GM12801 (cell line): Measurements from ENCODE around the gene THEM4.

Experiments
- TF ChIP-seq, protein P1 (sequence below): IDR thresholded peaks from one replicate; pipeline ENCODE4 v1.5.1; 2011; ENCODE audit warnings: control low read depth; ENCODE audit not compliant: insufficient read length; ENCODE audit errors: extremely low read depth

Gene THEM4

DNA sequence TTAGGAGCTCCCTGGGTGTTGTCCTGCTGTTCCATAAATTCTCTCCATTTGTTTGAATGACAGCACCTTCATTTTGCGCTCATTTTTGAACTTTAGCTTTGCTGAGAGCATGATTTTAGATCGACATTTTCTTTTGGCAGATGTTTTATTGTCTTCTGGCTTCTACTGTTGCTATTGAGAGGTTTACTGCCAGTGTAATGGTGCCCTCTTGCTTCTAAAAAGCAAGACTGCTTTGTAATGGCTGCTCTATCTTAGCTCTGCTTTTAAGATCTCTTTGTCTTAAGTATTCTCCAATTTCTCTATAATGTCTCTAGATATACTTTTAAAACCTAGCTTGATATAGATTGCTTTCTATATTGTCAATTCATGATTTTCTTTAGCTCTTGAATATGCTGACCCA, 27.8 kb downstream of the THEM4 start:
- TF ChIP-seq, protein P1, sequence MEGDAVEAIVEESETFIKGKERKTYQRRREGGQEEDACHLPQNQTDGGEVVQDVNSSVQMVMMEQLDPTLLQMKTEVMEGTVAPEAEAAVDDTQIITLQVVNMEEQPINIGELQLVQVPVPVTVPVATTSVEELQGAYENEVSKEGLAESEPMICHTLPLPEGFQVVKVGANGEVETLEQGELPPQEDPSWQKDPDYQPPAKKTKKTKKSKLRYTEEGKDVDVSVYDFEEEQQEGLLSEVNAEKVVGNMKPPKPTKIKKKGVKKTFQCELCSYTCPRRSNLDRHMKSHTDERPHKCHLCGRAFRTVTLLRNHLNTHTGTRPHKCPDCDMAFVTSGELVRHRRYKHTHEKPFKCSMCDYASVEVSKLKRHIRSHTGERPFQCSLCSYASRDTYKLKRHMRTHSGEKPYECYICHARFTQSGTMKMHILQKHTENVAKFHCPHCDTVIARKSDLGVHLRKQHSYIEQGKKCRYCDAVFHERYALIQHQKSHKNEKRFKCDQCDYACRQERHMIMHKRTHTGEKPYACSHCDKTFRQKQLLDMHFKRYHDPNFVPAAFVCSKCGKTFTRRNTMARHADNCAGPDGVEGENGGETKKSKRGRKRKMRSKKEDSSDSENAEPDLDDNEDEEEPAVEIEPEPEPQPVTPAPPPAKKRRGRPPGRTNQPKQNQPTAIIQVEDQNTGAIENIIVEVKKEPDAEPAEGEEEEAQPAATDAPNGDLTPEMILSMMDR = no peak

DNA sequence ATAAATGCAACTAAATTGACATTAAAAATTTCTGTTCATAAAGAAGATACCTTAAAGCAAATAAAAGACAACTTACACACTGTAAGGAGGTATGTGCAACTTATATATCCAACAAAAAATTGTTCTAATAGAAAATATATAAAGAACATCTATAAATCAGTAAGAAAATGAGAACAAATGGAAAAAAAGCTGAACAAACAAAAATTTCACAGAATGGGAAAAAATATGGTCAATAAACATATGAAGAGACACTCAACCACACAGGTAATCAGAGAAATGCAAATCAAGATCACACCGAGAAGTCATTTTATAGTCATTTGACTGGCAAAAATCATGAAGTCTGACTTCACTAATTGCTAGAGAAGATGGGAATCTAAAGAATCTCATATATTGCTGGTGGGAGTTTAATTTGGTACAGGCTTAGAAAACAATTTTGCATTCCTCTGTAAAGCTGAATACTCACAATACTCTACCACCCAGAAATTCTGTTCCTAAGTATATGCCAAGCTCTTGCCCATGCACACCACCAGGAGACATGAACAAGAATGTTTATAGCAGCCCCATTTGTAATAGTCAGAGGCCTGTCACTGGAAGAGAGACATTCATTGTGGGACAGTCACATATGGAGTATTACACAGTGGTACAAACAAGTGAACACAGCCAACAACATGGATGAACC, 33.8 kb downstream of the THEM4 start:
- TF ChIP-seq, protein P1 = no peak

DNA sequence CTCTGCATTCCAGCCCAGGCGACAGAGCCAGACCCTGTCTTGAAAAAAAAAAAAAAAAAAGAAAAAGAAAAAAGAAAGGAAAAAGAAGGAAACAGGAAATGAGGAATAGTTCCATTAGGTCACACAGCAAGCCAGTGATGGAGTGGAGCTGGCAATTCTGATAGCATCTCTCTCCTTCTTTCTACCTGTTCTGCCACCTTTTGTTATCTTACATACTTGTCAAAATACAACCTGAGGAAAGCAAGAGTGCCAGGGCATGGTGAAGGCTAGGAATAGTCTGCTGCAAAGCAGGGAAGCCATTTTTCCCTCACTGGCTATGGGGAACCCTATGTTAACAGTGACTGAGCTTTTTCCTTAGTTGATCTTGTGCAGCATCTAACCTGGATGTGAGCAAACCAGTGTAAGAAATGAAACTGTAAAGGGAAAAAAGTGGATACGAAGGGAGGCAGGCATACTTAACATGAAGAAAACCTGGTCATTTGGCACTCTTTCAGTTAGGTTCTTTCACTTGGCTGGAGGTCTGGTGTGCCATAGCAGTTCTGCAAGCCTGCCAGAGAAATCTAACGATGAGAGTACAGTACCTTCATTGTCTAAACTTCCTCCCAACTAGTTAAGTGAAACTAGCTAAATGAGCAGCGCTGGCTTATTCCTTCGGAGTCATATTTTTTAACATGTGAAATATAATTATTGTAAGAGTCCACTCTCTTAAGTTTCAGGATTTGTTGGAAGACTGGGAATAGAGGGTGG, 37.9 kb downstream of the THEM4 start:
- TF ChIP-seq, protein P1 = no peak

DNA sequence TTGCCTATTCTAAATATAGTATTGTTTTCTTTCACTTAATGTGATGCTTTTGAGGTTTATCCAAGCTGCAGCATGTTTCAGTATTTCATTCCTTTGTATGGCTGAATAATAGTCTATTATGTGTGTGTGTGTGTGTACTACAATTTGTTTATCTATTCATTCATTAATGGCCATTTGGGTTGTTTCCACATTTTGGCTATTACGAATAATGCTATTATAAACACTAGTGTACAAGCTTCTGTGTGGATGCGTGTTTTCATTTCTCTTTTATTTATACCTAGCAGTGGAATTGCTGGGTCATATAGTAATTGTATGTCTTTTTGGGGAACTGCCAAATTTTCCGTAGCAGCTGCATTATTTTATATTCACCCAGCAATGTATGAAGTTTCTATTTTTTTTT, 40.8 kb downstream of the THEM4 start:
- TF ChIP-seq, protein P1 = no peak

DNA sequence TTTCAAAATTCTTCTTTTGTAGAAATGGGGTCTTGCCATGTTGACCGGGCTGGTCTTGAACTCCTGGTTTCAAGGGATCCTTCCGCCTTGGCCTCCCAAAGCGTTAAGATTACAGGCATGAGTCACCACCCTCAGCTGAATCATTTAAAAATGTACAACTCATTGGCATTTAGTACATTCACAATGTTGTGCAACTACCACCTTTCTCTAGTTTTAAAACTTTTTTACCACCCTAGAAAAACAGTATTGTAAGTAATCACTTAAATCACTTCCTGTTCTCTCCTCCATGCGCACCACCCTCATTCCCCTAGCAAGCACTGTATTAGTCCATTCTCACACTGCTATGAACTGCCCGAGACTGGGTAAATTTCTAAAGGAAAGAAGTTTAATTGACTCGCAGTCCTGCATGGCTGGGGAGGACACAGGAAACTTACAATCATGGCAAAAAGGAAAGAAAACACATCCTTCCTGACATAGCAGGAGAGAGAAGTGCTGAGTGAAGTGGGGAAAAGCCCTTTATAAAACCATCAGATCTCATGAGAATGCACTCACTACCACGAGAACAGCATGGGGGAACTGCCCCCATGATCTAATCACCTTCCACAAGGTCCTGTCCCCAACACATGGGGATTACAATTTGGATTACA, 41.4 kb downstream of the THEM4 start:
- TF ChIP-seq, protein P1 = no peak

DNA sequence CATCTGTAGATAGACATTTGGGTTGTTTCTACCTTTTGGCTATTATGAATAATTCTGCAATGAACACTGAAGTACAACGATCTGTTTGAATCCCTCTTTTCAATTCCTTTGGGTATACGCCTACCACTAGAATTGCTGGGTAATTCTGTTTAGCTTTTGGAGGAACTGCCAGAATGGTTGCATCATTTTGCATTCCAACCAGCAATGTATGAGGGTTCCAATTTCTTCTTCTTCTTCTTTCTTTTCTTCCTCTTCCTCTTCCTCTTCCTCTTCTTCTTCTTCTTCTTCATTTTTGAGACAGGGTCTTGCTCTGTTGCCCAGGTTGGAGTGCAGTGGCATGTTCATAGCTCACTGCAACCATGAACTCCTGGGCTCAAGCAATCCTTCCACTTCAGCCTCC, 42.0 kb downstream of the THEM4 start:
- TF ChIP-seq, protein P1 = no peak

DNA sequence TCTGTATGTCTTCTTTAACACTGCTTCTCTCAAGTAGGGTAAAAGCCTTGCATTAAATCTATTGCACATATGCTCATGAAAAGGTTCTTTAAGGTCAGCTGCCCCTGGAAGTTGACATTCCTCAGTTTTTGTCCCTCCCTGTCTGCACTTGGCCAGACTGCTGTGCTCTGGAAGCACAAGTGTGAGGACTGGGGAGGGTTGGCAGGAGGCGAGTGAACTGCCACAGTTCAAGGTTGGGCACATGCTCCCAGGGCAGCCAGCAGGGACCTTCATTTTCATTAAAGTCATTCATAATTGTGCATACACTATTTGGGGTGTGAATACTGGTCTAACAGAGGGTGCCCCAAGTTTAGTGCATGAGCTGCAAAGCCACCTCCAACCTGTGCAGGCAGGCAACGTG, 44.9 kb downstream of the THEM4 start:
- TF ChIP-seq, protein P1 = no peak
